CD14-positive monocyte (primary cell): ENCODE data around the gene SLMAP. TPM values are rescaled to one million over a fixed set of nuclear protein-coding genes. Genes with fewer than 3 reads are reported as not detected.
A peak's percentile ranks its signal among the peaks of the same experiment; 100 is the strongest.

Experiments
- DNase-seq, 3 donors: peaks; one replicate each; pipeline ENCODE4 v3.0.0-alpha.2; 2011 to 2022
- H2AFZ ChIP-seq: 2 replicates; pipeline ENCODE4 v1.6.0; 2012; ENCODE audit warnings: mild to moderate bottlenecking, low read depth, low read length, inconsistent platforms; ENCODE audit not compliant: insufficient read depth, poor library complexity, severe bottlenecking
- H3K27ac ChIP-seq, 2 donors: 1 replicate in 1 of 2; 2 replicates in 1 of 2; pipeline ENCODE4 v1.5.1; 2012 to 2013; ENCODE audit warnings: low read length in 2 of 2, control low read depth in 1 of 2, inconsistent platforms in 1 of 2, low read depth in 1 of 2, mild to moderate bottlenecking in 1 of 2
- H3K27me3 ChIP-seq, 2 donors: one replicate each; pipeline versions ENCODE4 v1.6.0 to v1.6.1; 2011 to 2013; ENCODE audit warnings: low read length in 2 of 2; ENCODE audit not compliant: control insufficient read depth in 2 of 2, insufficient read depth in 2 of 2
- H3K36me3 ChIP-seq, 2 donors: replicated peaks in 1 of 2; 1 replicate in 1 of 2; 2 replicates in 1 of 2; pipeline versions ENCODE4 v1.5.1 to v1.6.1; 2012 to 2013; ENCODE audit warnings: low read length in 2 of 2, control low read depth in 1 of 2, inconsistent platforms in 1 of 2, mild to moderate bottlenecking in 1 of 2; ENCODE audit not compliant: insufficient read depth in 2 of 2, control insufficient read depth in 1 of 2
- H3K4me1 ChIP-seq, 2 donors: 1 replicate in 1 of 2; 2 replicates in 1 of 2; pipeline versions ENCODE4 v1.5.1 to v1.6.1; 2012 to 2013; ENCODE audit warnings: low read length in 2 of 2, control low read depth in 1 of 2, inconsistent platforms in 1 of 2, mild to moderate bottlenecking in 1 of 2, moderate library complexity in 1 of 2; ENCODE audit not compliant: insufficient read depth in 2 of 2, control insufficient read depth in 1 of 2
- H3K4me2 ChIP-seq: replicated peaks from 2 replicates; pipeline ENCODE3; 2012; ENCODE audit warnings: low read length, moderate library complexity, mild to moderate bottlenecking; ENCODE audit not compliant: poor library complexity, severe bottlenecking; ENCODE audit errors: extremely low read depth
- H3K4me3 ChIP-seq, 3 experiments: fragments of 200-600 bp in 1 of 3; sonication (generic) in 1 of 3; replicated peaks in 1 of 3; 1 replicate in 2 of 3; 2 replicates in 1 of 3; pipeline ENCODE4 v1.5.1; 2011 to 2013; ENCODE audit warnings: low read length in 3 of 3, mild to moderate bottlenecking in 3 of 3, control low read depth in 2 of 3, low read depth in 2 of 3, inconsistent platforms in 1 of 3, moderate library complexity in 1 of 3
- H3K79me2 ChIP-seq: 2 replicates; pipeline ENCODE4 v1.6.0; 2012; ENCODE audit warnings: mild to moderate bottlenecking, control low read depth, inconsistent platforms, low read length, moderate library complexity; ENCODE audit not compliant: insufficient read depth
- H3K9ac ChIP-seq: 2 replicates; pipeline ENCODE4 v1.6.0; 2017; ENCODE audit warnings: low read length, mild to moderate bottlenecking; ENCODE audit not compliant: insufficient read depth, poor library complexity, severe bottlenecking
- H3K9me3 ChIP-seq, 2 donors: replicated peaks in 1 of 2; 1 replicate in 1 of 2; 2 replicates in 1 of 2; pipeline versions ENCODE4 v1.5.1 to v1.6.1; 2012 to 2013; ENCODE audit warnings: low read length in 2 of 2, control low read depth in 1 of 2; ENCODE audit not compliant: control insufficient read depth in 1 of 2, insufficient read depth in 1 of 2
- H4K20me1 ChIP-seq: 2 replicates; pipeline ENCODE4 v1.6.0; 2012; ENCODE audit warnings: mild to moderate bottlenecking, low read length, control low read depth, moderate library complexity; ENCODE audit not compliant: insufficient read depth
- H3K27ac Mint-ChIP-seq, 7 donors: one replicate each; pipeline ENCODE4 v1.8.0; 2020; ENCODE audit warnings: mild to moderate bottlenecking in 7 of 7, mixed read lengths in 7 of 7, moderate library complexity in 6 of 7, inconsistent platforms in 2 of 7
- H3K27me3 Mint-ChIP-seq, 3 donors: one replicate each; pipeline ENCODE4 v1.8.0; 2021 to 2022; ENCODE audit warnings: low read depth in 3 of 3, mild to moderate bottlenecking in 3 of 3, mixed read lengths in 3 of 3, moderate library complexity in 3 of 3, inconsistent platforms in 1 of 3
- H3K36me3 Mint-ChIP-seq, 2 donors: one replicate each; pipeline ENCODE4 v1.8.0; 2020; ENCODE audit warnings: mixed read lengths in 2 of 2, inconsistent platforms in 1 of 2, mild to moderate bottlenecking in 1 of 2
- H3K4me1 Mint-ChIP-seq: one replicate; pipeline ENCODE4 v1.8.0; 2020; ENCODE audit warnings: mild to moderate bottlenecking, mixed read lengths
- H3K4me3 Mint-ChIP-seq, 2 donors: one replicate each; pipeline ENCODE4 v1.8.0; 2020; ENCODE audit warnings: mild to moderate bottlenecking in 2 of 2, mixed read lengths in 2 of 2, moderate library complexity in 1 of 2
- H3K9me3 Mint-ChIP-seq, 7 donors: one replicate each; pipeline ENCODE4 v1.8.0; 2020 to 2022; ENCODE audit warnings: mixed read lengths in 7 of 7, mild to moderate bottlenecking in 6 of 7, moderate library complexity in 6 of 7, inconsistent platforms in 2 of 7
- CTCF ChIP-seq: fragments of 200-600 bp; IDR thresholded peaks from one replicate; pipeline ENCODE4 v1.8.0; 2022; ENCODE audit warnings: antibody characterized with exemption, mild to moderate bottlenecking
- WGBS: methylation state at CpG from one replicate; pipeline ENCODE4 v1.1.5; 2013; ENCODE audit warnings: missing lambda C conversion rate; ENCODE audit not compliant: insufficient coverage; 5-methylcytosine and 5-hydroxymethylcytosine counted together
- intact Hi-C, 2 donors: fragments of 100-400 bp; cut with micrococcal nuclease; formaldehyde crosslinking; loops; one replicate each; pipeline versions ENCODE4 v1.15.0 to v1.15.1; 2023
- polyA plus RNA-seq, 3 donors: library from polyadenylated mRNA; depleted of rRNA in 1 of 3; unstranded in 2 of 3; stranded (reverse) in 1 of 3; fragments of 300-500 nt in 2 of 3; fragments of >200 nt in 1 of 3; fragmentation: Illumina TruSeq in 2 of 3; gene quantifications; 1 replicate in 2 of 3; 2 replicates in 1 of 3; pipeline ENCODE4 v1.2.3, GENCODE V29; 2012 to 2021

The SLMAP gene
- polyA plus RNA-seq, 3 donors = 12.3 to 17.6 (median 16.1) TPM

- Histone ChIP-seq H2AFZ (no peak overlapping the region), H4K20me1 (no peaks in the 10 kb centered on the region), H3K36me3 (no peaks in the 10 kb centered on the region), H3K4me3 (no peak overlapping the region), H3K27ac (no peak overlapping the region), H3K4me1 (peaks cover 30 to 57% of the 10 kb centered on the region in 2 donors), H3K4me2 (no peak overlapping the region), H3K27me3 (no peaks in the 10 kb centered on the region), H3K9me3 (no peaks in the 10 kb centered on the region), H3K9ac (no peak overlapping the region), H3K79me2 (no peaks in the 10 kb centered on the region)
- WGBS = 100% methylated on average over 1 of the region's 4 CpGs
- Mint-ChIP-seq H3K4me1 (peaks cover 54% of the 10 kb centered on the region), H3K36me3 (no peaks in the 10 kb centered on the region), H3K4me3 (no peak overlapping the region), H3K9me3 (no peaks in the 10 kb centered on the region), H3K27ac (peak overlapping the region in 5 of 7 donors; percentile 41 to 92 (median 83)), H3K27me3 (peaks cover 0 to 4% (median 4%) of the 10 kb centered on the region in 3 donors)
- intact Hi-C loops = loop anchor here in 1 of 2 donors (5.0 kb wide), 1 partner anchor 35 kb away; no protein-coding TSS in a partner anchor
- no peak for DNase-seq
- TF ChIP-seq CTCF = no peak
Measured at GRCh38 chr3:57952208-57952631, 196.1 kb downstream of the SLMAP start.

- no peak for DNase-seq
- Histone ChIP-seq H4K20me1 (no peaks in the 10 kb centered on the region), H3K36me3 (no peaks in the 10 kb centered on the region), H3K27me3 (no peaks in the 10 kb centered on the region), H3K4me1 (peaks cover 30 to 57% of the 10 kb centered on the region in 2 donors), H3K4me3 (no peak overlapping the region), H3K27ac (no peak overlapping the region), H3K9ac (no peak overlapping the region), H3K9me3 (no peaks in the 10 kb centered on the region), H2AFZ (no peak overlapping the region), H3K79me2 (no peaks in the 10 kb centered on the region), H3K4me2 (no peak overlapping the region)
- Mint-ChIP-seq H3K4me1 (peaks cover 54% of the 10 kb centered on the region), H3K27ac (peak overlapping the region in 4 of 7 donors; percentile 22 to 69 (median 48)), H3K9me3 (peaks cover 0 to 2% (median 0%) of the 10 kb centered on the region in 7 donors), H3K4me3 (no peak overlapping the region), H3K27me3 (peaks cover 0 to 4% (median 4%) of the 10 kb centered on the region in 3 donors), H3K36me3 (no peaks in the 10 kb centered on the region)
- intact Hi-C loops = loop anchor here in 1 of 2 donors (5.0 kb wide), 1 partner anchor 35 kb away; no protein-coding TSS in a partner anchor
- WGBS = 91% methylated on average over 4 of the region's 5 CpGs
- no peak for TF ChIP-seq CTCF
Measured at GRCh38 chr3:57952651-57953050, 196.5 kb downstream of the SLMAP start.
